COLO829 (cell line): ENCODE results near the gene SLC25A33.
"Not testable (repeated sequence)": the region's sequence is repeated elsewhere in the genome, so short reads cannot be mapped to it uniquely, and the experiment has no call there.

Experiments used
- DNase-seq: peaks from one replicate; pipeline ENCODE4 v3.0.0; 2012; ENCODE audit warnings: low spot score

SLC25A33 gene, protein sequence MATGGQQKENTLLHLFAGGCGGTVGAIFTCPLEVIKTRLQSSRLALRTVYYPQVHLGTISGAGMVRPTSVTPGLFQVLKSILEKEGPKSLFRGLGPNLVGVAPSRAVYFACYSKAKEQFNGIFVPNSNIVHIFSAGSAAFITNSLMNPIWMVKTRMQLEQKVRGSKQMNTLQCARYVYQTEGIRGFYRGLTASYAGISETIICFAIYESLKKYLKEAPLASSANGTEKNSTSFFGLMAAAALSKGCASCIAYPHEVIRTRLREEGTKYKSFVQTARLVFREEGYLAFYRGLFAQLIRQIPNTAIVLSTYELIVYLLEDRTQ

DNA sequence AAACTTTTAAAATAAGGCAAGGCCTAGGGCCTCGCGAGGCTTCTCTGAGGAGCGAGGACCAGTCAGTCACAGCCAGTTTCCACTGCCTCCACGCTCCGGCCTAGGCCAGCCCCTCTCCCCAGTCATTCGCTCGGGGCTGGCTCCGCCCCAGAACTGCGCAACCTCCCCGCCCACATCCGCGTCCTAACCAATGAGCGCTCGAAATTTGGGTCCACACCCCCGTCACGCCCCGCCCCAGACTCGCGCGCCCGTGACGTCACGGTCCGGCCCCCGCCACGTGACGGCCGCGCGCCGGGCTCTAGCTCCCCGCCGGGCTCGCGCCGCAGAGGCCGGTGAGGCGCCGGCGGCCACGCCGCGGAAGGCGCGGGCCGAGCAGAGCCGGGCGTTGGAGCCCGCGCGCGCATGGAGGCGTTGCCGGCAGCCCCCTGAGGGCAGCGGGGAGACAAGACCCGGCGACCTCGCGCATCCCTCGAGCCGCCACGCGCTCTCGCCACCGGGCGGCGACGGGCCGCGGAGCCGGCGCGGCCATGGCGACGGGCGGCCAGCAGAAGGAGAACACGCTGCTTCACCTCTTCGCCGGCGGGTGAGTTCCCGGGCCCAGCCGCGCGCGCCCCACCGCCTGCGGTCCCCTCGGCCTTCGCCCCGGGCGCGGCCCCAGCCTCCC is at the start of gene SLC25A33:
Gene SLC25A33 (plus strand): TSS at position 301 of the 664 bp plus-strand sequence. CDS start 227 bp downstream, at position 528.
- DNase-seq, result peak; percentile 97

- DNase-seq, result peak; percentile 45
Observed at GRCh38 chr1:9490605-9491339, 48.5 kb upstream of the SLC25A33 start.

GRCh38 chr1:9493326-9493725 is 45.9 kb upstream of the SLC25A33 start:
- DNase-seq, result no peak

- peak; percentile 19 for DNase-seq
Observed at GRCh38 chr1:9494936-9495758, 44.1 kb upstream of the SLC25A33 start.

GRCh38 chr1:9495854-9496374 is 43.4 kb upstream of the SLC25A33 start:
- no peak for DNase-seq

- no peak for DNase-seq
Observed at GRCh38 chr1:9500756-9501754, 38.2 kb upstream of the SLC25A33 start.

DNA sequence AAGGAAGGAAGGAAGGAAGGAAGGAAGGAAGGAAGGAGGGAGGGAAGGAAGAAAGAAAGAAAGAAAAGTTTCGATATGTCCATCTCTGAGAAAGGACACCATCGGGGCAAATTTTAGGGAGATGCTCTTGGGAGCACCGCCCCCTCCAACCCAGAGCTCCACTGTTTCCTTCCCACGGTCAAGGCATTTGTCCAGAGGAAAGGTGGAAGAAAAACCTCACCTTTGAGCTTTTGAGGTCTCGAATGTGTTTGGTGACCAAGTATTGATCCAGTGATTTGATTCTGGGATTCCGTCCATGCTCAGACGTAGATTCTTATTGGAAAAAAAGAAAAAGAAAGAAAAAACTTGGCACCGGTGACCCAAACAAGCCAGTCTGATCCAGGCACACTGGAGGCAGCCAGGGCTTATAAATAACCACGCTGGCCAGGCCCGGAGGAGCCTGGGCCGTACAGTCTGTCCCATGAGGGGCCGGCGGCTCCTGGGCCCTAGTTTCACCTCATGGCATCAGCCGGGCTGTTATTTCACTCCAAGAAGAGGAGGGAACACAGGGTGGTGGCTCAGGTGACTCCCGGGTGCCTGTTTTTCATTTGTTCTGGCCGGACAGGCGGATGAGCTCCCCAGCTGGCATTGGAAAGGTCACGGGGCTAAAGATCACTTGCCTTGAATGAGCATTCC is 36.1 kb upstream of the SLC25A33 start:
- no peak for DNase-seq

- DNase-seq, result no peak
Observed at GRCh38 chr1:9505143-9505542, 34.1 kb upstream of the SLC25A33 start.

- no peak for DNase-seq
Observed at GRCh38 chr1:9506901-9507300, 32.4 kb upstream of the SLC25A33 start.

DNA sequence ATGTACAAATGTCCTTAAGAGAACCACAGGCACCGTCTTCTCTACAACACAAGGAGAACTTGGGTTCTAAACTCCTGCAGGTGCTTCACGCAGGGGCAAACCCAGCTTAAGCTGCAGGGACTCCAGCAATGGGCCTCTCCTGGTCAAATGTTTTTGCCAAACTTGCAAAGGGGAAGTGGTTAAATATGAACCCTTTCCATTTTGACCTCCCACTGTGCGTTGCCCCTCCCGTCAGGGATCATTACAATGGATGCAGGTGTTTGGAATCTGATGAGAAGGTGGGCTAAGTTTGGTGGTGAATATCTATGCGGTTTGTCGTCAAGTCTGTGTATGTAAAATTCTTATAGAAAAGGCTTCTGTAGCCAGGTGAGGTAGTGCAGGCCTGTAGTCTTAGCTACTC is 29.1 kb upstream of the SLC25A33 start:
- no peak for DNase-seq

- not testable (repeated sequence) for DNase-seq
Observed at GRCh38 chr1:9515550-9515949, 23.7 kb upstream of the SLC25A33 start.

DNA sequence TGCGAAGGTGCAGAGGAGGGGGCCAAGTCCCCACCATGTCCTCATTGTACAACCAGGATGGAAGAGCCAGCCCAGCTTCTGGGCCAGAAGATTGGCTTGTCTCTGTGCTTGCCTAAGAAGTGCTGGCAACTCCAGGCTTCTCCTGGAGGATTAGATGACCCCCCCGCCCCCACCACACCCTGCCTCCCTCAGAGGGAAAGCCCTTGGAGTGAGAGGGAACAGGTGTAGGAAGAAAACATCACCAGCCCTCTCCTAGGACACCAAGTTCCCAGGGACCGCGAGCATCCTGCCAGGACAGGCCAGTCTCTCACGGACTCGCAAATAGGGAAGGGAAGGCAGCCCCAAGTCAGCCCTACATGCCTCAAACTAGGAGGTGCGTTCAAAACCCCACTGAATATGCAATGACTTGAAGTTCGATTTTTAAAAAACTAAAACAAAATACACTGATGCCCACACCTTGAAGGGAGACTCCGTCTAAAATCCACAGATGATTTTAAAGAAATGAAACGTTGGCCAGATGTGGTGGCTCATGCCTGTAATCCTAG is 20.7 kb upstream of the SLC25A33 start:
- no peak for DNase-seq

DNA sequence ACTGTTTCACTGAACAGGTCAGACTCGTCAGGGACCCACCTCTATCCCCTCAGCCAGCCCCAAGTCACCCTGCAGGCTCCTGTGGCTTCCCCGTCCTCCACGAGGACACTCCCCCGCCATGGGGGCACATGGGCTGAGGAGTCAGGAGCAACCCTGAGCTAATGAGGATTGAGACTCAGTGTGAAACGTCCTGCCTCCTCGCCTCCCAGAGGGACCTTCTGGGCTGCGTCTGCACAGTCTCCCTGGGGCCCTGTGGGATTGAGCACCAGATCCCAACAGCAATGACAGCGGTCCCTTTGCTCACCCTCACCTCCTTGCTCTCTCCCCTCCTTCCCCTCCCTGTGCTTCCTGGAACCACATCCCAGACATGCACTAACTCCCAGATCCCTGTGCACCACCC is 18.9 kb upstream of the SLC25A33 start:
- no peak for DNase-seq

- no peak for DNase-seq
Observed at GRCh38 chr1:9529190-9529589, 10.1 kb upstream of the SLC25A33 start.

- no peak for DNase-seq
Observed at GRCh38 chr1:9530320-9530719, 8.9 kb upstream of the SLC25A33 start.

DNA sequence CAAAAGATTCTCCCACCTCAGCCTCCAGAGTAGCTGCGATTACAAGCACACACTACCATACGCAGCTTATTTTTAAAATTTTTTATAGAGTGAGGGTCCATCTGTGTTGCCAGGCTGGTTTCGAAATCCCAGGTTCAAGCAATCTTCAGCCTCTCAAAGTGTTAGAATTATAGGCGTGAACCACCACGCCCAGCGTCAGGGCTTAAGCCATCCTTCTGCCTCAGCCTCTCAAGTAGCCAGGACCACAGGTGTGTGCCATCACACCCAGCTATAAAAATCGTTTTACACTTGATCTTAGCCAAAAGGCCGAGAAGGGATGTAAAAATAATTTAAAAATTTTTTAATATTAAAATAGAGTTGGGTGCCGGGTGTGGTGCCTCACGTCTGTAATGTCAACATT is 4.3 kb upstream of the SLC25A33 start:
- no peak for DNase-seq

DNA sequence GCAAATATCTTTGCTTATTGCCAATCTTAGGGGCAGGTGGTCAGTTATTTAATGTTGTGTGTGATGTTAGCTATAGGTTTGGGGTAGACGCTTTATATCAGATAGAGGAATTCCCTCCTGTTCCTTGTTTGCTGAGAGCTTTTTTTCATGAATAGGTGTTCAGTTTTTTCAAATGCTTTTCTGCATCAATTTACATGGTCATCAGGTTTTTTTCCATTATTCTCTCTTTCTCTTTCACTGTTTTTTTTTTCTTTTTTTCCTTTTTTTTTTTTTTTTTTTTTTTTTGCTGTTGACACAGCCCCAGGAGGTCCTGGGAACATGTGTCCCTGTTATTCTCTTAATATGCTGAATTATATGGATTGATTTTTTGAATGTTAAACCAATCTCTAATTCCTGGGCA is 3.0 kb upstream of the SLC25A33 start:
- no peak for DNase-seq

DNA sequence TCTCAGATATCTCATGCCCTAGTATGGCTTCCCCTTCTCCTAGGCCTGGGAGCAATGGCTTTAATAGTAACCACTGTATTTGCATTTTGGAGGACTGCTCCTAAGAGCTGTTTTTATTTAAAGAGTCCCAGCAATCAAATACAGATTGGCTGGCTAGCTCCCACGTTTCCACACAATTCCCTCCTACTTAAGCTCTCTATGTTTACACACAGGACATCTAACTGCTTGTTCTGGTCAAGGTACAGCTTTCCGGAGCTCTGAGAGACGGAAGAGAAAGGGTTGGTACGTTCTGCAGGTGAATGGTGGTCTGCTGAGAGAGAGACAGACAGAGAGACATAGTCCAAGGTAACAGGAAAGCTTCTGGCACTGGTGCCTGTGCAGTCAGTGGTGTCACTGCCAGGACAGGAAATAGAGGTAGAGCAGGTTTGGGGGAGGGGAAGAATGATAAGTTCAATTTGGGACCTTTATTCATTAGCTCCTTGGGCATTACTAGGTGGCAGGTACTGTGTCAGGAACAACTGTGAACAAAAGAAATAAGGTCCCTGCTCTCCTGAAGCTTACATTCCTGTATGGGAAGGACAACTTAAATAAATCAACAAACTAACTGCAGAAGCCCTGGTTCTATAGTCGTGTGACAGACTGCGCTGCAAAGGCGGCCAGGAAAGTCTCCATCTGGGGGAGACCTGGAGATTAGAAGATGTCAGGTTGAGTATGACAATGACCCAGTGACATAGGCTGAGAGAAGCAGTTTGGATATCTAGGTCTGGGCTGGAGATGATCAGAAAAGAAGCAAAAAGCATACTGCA is 1.2 kb upstream of the SLC25A33 start:
- no peak for DNase-seq

DNA sequence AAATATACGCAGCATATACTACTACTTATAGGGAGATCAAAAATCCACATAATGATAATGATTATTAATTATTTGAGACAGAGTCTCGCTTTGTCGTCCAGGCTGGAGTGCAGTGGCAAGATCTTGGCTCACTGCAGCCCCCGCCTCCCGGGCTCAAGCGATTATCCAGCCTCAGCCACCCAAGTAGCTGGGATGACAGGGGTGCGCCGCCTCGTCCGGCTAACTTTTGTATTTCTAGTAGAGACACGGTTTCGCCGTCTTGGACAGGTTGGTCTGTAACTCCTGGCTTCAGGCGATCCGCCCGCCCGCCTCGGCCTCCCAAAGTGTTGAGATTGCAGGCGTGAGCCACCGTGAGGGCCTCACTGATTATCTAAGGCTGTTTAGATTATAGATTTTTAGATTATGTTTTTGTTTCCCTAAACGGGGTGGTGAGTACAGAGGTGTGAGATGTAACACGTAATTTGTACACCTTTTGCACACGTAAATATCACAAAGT is 548 bp upstream of the SLC25A33 start:
- no peak for DNase-seq
